ENCODE data around the gene MEI1.
"Not testable (repeated sequence)": the region's sequence is repeated elsewhere in the genome, so short reads cannot be mapped to it uniquely, and the experiment has no call there.

MEI1 gene

GRCh38 chr22:41658869-41659268 lies 40.4 kb upstream of the MEI1 start:
- no peak for TF ChIP-seq CTCF (IDR thresholded peaks at IDR 0.05; ENCODE audit: low read depth, low read length)
- no peak overlapping the region for H3K4me3 ChIP-seq (ENCODE audit: low read depth, low read length)

- TF ChIP-seq CTCF (IDR thresholded peaks at IDR 0.05; ENCODE audit: low read depth, low read length): no peak
- no peak overlapping the region for H3K4me3 ChIP-seq (ENCODE audit: low read depth, low read length)
Measured at GRCh38 chr22:41659941-41660340, 39.4 kb upstream of the MEI1 start.

- H3K4me3 ChIP-seq (ENCODE audit: low read depth, low read length): no peak overlapping the region
- TF ChIP-seq CTCF (IDR thresholded peaks at IDR 0.05; ENCODE audit: low read depth, low read length): no peak
Measured at GRCh38 chr22:41660416-41660815, 38.9 kb upstream of the MEI1 start.

- no peak for TF ChIP-seq CTCF (IDR thresholded peaks at IDR 0.05; ENCODE audit: low read depth, low read length)
- H3K4me3 ChIP-seq (ENCODE audit: low read depth, low read length): no peak overlapping the region
Measured at GRCh38 chr22:41661088-41661487, 38.2 kb upstream of the MEI1 start.

- H3K4me3 ChIP-seq (ENCODE audit: low read depth, low read length): no peak overlapping the region
- TF ChIP-seq CTCF (IDR thresholded peaks at IDR 0.05; ENCODE audit: low read depth, low read length): no peak
Measured at GRCh38 chr22:41661713-41662112, 37.6 kb upstream of the MEI1 start.

- not testable (repeated sequence) for H3K4me3 ChIP-seq (ENCODE audit: low read depth, low read length)
Measured at GRCh38 chr22:41663594-41663993, 35.7 kb upstream of the MEI1 start.

GRCh38 chr22:41664490-41664889 lies 34.8 kb upstream of the MEI1 start:
- TF ChIP-seq CTCF (IDR thresholded peaks at IDR 0.05; ENCODE audit: low read depth, low read length): no peak
- H3K4me3 ChIP-seq (ENCODE audit: low read depth, low read length): no peak overlapping the region

- TF ChIP-seq CTCF (IDR thresholded peaks at IDR 0.05; ENCODE audit: low read depth, low read length): no peak
- H3K4me3 ChIP-seq (ENCODE audit: low read depth, low read length): no peak overlapping the region
Measured at GRCh38 chr22:41664951-41665350, 34.4 kb upstream of the MEI1 start.
